GM19397 (cell line): ENCODE measurements around the gene ICAM1.
A peak's percentile ranks its signal among the peaks of the same experiment; 100 is the strongest.

Experiments used
- ATAC-seq: cut with Tn5 transposase; IDR thresholded peaks from one replicate; pipeline ENCODE4 v1.9.1; 2021; ENCODE audit warnings: mild to moderate bottlenecking, moderate library complexity; ENCODE audit not compliant: unreplicated experiment

Gene ICAM1

DNA sequence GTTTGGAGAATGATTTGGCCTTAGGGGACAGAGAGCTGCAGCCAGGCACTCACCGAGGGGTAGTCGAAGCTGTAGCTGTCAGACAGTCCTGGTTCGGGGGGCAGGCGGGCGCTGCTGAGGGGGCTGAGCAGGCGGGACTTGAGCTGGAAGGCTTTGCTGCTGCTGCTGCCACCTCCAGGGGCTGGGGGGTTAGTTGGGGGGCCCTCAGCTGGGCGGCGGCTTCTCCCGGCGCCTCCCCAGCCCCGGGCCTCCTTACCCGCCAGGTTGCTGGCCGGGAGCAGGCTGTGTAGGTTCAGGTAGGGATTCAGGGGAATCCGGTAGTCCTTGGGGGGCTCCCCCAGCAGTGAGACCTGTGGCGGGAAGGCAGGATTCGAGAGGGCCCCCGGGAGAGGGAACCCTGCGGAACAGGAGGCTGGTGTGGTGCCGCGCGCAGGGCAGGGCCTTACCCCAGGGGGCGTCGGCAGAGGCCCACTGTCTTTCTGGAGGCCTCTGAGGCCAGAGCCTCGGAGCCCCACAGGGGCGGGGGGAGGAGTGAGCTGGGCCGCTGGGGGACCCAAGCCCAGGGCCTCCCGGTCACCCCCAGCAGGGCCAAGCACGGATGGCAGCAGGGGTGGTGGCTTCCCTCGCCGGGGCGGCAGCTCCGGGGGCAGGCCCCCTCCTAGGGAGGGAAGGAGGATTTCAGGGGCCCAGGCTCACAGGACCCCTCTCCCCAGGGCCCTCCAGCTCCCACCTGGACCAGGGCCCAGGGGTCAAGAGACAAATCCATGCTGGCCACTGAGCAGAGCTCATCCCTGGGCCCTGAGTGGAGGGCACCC lies 49.9 kb downstream of the ICAM1 start:
- no peak for ATAC-seq

DNA sequence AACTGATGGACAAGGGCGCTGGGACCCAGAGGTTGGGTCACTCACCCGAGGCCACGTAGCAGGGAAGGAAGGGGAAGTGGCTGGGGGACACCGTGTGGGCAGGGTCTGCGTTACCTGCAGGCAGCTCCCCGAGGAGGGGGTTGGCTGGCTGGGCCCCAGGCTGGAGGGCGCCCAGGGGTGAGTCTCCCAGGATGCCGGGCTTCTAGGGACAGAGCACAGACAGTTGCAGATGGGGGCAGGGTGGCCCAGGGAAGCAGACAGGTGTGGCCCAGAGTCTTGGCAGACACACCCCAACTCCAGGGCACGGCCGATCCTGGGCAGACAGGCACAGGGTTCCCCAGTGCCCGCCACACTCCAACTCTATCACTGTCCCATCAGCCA lies 50.5 kb downstream of the ICAM1 start:
- ATAC-seq, result no peak

DNA sequence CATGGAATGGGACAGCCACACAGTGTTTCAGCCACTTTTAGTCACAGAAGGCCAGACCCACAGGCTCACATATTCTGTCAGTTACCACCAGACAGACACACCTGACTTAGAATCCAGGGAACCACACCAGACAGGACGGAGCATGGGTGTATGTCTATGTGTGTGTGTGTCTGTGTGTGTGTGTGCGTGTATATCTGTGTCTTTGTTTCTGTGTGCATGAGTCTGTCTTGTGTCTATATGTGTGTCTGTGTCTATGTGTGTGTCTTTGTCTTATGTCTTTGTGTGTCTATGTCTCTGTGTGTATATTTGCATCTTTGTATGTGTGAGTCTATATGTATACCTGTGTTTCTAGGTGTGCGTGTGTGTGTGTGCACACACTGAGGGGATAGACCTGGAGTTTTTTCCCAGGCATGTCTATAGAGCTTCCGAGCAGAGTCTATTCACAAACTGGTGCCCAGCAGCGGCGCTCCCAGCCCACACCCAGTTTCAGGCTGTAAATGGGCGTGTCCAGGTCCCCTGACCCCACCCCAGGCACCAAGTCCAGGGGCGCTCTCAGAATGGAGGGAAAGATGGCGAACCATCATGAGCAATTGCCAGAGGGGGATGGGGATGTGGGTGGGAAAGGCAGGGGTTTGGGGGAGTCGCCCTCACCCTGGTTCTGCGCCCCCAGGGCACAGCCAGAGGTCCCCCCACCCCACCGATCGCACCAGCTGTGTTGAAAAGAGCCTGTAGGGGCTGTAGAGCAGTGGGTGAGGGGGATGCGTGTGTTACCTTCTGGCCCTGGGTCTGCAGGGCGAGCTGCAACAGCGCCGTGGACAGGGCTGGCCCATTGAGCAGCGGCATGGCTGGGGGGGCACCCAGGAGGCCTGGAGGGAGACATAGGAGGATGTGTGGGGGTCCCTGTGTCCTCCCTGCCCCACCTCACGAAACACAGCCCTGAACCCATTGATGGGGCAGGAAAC lies 51.2 kb downstream of the ICAM1 start:
- no peak for ATAC-seq

DNA sequence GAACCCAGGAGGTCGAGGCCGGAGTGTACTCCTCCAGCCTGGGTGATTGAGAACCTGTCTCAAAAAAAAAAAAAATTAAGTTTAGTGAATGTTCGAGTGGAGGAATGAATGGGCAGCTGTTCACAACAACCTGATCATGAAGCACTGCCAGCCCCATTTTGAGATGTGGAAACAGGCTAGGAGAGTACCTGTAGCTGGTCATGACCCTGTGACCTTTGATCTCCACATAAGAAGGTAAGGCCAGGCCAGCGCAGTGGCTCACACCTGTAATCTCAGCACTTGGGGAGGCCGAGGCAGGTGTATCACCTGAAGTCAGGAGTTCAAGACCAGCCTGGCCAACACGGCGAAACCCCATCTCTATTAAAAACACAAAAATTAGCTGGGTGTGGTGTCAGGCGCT lies 54.8 kb downstream of the ICAM1 start:
- no peak for ATAC-seq

DNA sequence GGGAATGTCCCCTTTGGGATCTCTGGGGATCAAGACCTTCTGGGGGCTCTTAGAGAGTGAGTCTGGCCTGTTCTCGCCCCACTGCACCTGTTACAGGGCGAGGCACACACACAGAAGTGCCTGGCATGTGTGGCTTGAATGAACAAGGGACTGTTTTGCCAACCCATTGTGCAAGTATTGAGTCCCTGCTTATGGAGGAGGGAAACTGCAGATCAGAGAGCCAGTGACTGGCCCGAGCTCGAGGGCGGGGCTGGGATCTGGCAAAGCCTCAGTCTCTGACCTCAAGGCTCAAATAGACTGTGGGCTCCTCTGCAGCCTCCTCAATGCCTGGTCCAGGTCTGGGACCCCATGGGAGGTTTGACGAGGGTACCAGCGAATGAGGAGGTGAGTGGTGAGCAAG lies 56.9 kb downstream of the ICAM1 start:
- ATAC-seq, result no peak

DNA sequence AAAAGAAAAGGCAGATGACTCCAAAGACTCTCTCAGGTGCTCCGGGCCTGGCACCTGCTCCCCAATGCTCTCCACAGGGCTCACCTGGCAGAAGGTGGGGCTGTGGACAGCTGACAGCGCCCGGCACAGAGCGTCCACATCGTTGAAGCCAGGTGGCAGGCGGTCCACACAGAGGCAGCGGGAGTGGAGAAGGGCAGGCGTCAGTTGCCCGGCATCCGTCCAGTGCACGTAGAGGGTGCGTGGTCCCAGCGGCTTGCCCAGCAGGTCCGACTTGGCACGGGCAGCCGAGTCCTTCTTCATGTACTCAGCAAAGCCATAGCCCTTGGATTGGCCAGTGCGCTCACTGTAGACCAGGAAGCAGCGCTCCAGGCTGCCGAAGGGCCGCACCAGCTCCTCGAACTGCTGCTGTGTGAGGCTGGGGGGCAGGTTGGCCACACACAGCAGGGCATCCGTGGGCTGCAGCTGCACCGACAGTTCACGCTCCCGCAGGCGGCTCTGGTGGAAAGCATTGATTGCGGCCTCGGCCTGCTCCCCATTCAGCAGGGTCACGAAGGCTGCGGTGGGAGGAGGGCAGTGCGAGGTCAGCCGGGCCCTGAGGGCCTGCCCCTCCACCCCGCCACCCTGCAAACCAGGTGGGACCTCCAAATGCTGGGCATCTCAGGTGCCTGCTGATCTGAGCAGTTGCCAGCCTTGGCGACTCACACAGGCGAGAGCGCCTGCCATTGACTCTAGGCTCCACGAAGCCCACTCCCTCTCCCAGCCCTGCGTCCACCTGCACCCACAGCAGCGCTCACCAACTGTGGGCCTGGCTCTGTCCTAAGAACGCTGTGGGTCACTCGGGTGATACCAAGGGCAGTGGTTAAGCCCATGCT lies 57.9 kb downstream of the ICAM1 start:
- no peak for ATAC-seq

DNA sequence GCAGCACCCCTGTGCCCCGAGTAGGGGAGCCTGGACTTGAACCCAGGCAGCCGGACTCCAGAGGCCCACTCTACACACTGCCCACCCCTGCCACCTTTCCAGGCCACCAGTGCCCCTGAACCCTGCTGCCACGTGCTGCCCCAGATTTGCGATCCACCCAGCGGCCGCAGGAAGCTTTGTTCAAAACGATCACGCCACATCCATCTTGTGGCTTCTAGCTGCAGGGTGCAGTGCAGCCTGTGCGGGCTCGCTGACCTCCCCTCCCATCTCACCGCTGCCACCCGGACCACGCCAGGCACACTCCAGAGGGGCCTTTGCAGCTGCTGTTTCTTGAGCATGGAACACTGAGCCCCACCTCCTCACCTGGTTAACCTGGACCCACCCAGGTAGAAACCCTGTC lies 58.6 kb downstream of the ICAM1 start:
- ATAC-seq, result no peak

DNA sequence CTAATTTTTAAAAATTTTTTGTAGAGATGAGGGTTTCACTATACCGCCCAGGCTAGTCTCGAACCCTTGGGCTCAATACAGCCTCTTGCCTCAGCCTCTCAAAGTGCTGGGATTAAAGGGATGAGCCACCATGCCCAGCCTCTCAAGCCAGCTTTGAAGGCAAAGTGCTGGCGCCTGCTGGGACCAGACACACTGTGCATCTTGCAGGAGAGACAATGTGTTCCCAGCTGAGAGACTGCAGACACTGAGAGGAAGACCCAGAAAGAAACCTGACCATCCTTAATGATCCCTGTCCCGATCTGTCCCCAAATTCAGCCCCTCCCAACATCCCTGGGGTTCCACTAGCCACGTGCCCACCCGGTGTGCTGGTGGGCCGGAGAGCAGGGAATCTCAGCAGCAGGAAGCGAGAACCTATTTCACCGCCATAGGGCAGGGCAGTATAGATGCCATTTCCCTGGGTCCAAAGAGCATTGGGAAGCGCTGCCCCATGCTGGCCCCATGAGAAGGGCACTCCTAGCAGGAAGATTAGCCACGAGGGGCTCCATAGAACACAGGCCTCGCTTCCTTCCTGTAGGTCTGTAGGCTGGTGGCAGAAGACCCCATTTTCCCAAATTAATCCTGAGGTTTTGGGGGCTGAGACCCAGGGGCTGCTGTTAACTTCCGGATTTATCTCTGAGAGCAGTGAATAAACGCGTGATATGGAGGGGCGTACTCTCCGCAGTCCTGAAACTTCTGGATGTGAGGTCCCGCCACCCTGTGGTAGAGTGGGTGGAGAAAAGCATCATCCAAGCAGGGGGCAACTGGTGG lies 61.4 kb downstream of the ICAM1 start:
- no peak for ATAC-seq

DNA sequence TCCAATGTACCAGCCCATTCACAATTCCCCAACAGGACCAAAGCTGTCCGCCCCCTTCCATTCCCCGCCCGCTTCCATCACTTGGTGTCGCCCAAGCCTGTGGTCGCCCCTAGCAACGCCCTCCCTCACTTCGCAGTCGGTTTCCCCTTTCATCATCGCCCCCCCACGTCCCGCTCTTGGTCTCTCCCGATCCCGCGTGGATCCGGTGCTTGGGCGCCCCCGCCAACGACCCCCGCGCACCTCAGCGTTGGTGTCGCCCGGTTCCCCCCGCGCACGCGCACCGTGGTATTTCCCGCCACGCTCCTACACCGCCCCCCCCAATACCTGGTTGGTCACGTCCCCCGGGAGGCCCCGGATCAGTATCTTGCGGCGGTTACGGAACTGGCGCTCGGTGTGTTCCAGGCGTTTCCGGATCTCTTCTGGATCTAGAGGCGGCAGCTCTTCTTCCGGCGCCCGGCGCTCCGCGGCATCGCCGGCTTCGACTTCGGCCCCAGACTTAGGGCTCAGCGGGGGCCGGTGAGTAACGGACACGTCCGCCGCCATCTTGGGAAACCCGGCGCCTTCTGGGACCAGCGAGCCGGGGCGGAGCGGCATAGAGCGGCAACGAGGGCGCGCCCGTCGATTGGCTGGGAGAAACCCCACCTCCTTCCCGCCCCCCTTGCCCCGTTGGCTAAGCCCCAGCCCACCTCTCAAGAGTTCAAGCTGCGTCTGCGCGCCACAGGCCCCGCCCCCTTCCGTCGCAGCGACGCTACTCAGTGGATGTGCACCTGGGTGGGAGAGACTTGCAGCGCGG lies 62.2 kb downstream of the ICAM1 start, which contains the start of gene RAVER1:
Gene RAVER1, minus strand, starts transcription at position 565 of the 793 bp plus-strand sequence. Its CDS starts 22 bp downstream, at position 543.
- ATAC-seq, result peak; percentile 85

DNA sequence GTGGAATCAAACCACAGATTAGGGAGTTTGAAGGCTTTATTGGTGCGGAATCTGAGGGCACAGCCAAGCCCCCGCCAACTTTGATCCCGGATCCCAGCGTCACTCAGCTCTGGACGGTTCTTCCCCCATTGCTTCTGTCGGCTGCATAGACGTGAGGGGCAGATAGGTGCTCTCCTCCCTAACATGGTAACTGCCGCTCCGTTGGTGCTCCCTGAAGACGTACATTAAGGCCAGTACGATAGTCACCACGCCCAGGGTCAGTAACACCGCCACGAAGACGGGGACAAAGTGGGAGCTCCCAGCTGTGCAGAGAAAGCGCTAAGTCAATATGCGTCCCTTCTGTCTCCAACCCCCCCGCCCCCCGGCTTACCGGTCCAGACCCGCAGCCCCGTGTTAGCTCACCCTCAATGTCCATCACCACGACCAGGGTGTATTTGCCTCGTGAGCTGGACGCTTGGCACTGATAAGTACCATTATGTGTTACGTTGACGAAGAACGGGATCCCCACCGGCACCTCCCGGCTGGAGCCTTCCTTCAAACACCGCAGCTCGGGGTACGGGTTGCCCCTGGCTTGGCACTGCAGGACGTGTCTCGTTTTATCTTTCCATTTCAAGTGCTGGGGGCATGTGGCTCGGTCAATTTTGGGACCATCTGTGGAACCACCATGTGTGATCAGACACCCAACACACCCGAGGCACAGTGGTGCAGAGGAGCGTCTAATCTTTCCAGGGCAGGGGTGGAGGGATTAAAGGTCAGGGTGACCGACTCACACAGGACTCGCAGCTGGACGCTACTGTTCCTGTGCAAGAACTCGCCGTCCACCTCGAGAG lies 63.1 kb downstream of the ICAM1 start:
- no peak for ATAC-seq

DNA sequence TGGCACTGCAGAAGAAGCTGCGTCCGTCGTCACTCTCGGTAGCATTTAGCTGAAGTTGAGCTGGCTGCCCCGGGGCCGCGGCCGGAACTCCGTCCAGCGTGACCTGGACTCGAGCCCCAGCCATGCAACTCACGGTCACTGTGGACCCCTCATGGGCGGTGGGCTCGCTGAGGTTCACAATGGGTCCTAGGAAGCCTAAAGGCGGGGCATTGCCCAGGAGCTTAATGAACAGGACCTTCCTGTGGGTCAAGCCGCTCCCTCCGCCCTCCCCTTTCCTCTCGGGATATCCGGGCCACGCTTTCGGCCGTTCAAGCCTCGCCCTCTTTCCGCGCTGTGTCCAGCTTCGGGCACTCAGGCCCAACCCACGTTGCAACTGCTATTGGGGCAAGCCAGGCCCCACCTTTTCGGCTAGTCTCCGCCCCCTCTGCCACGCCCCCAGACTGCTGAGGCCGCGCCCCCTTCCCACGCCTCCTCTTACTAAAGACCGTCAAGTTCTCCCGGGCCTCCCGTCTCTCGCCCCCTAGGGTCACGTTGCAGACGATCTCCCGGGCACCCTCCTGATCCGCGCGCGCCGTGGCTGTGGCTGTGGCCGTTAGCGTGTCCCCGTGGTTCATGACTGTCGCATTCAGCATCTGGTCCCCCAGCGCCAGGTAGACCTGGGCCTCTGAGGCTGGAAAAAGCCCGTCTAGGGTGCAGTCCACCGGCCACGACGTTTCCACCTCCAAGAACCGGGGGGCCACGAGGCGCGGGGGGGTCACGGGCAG lies 63.9 kb downstream of the ICAM1 start:
- ATAC-seq, result no peak

DNA sequence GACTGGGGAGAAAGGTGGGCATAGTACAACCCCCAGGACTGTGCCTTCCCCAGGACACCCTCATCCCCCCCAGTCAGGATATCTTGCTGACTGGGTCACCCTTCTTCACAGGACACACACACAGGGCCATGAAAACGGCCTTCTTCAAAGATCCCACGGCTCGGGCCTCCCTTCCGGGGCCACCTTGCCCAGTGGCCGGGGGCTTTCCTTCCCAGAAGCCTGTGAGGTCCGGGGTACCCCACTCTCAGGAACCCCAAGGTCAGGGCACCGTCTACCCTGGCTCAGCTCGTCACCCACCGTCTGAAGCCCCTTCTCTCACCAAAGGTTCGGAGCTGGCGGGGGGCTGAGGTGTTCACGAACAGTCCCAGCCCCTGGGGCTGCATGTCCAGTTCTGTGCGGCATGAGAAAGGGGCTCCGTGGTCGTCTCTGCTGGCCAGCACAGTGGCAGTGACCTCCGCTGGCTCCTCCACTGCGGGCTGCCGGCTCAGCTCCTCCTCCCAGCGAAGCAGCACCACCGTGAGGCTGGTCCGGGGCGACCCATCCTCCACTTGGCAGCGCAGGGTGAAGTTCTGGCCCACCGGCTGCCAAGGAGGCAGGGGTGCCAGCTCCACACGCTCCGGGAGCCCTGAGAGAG lies 64.5 kb downstream of the ICAM1 start:
- ATAC-seq, result no peak
